ENCODE data around the gene PAQR8.

DNA sequence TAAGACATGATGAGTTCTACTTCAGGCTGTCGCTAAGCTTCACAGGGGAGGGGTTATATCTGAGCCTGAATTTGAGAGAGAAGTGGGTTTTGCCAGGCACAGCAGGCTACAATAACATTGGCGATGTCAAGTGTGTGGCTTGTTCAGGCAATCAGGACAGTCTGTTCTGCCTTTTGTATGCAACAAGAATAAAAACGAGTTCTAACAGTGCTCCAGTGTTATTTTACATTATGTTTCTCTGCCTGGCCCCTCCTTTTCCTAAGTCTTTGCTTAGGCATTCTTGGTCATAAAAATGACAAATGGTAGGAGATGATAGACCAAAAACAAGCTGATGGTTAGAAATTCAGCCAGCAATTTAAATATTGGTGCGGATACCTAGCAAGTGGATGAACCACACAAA is 26.8 kb downstream of the PAQR8 start:
- TF ChIP-seq, protein P1, sequence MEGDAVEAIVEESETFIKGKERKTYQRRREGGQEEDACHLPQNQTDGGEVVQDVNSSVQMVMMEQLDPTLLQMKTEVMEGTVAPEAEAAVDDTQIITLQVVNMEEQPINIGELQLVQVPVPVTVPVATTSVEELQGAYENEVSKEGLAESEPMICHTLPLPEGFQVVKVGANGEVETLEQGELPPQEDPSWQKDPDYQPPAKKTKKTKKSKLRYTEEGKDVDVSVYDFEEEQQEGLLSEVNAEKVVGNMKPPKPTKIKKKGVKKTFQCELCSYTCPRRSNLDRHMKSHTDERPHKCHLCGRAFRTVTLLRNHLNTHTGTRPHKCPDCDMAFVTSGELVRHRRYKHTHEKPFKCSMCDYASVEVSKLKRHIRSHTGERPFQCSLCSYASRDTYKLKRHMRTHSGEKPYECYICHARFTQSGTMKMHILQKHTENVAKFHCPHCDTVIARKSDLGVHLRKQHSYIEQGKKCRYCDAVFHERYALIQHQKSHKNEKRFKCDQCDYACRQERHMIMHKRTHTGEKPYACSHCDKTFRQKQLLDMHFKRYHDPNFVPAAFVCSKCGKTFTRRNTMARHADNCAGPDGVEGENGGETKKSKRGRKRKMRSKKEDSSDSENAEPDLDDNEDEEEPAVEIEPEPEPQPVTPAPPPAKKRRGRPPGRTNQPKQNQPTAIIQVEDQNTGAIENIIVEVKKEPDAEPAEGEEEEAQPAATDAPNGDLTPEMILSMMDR (IDR thresholded peaks at IDR 0.05): no peak
- no peak for TF ChIP-seq POLR2A (IDR thresholded peaks at IDR 0.05)
- peak in 1 of 2 donors; percentile 65 for TF ChIP-seq POLR2AphosphoS5 (IDR thresholded peaks at IDR 0.05; ENCODE audit: insufficient read depth in 1 of 2, low read depth in 1 of 2)
